Left lobe of liver (tissue), 2 donors: ENCODE results near the gene CCDC68. TPM values are rescaled to one million over a fixed set of nuclear protein-coding genes. Genes with fewer than 3 reads are reported as not detected.
A peak's percentile ranks its signal among the peaks of the same experiment; 100 is the strongest.
"Not testable (repeated sequence)": the region's sequence is repeated elsewhere in the genome, so short reads cannot be mapped to it uniquely, and the experiment has no call there.

ENCODE experiments used
- ATAC-seq: fragments of 200-7000 bp; cut with Tn5 transposase; one replicate; pipeline ENCODE4 v1.9.1; 2020; ENCODE audit warnings: mild to moderate bottlenecking, moderate library complexity
- DNase-seq: peaks from one replicate; pipeline ENCODE4 v3.0.0-alpha.2; 2020; ENCODE audit warnings: low spot score
- total RNA-seq: library from RNA; stranded (reverse); gene quantifications from one replicate; pipeline ENCODE4 v1.2.1, GENCODE V29; 2021
- donor health status: DM: no; HTN: no; CAD: no; lungs with moderate emphysema.
- donor health status: DM: no; HTN: yes; CAD: no.

CCDC68 gene
- total RNA-seq, 1 donor from 2014 or later = 4.6 TPM

- ATAC-seq = peak; percentile 40
Measured at GRCh38 chr18:54878659-54879358, 80.5 kb downstream of the CCDC68 start.

GRCh38 chr18:54878159-54878622 lies 81.1 kb downstream of the CCDC68 start:
- DNase-seq (no peak), ATAC-seq (no peak)

More at GRCh38 chr18:54878659-54879358, 80.5 kb downstream of the CCDC68 start:
- DNase-seq = no peak

- ATAC-seq = no peak
- no peak for DNase-seq
Measured at GRCh38 chr18:54877076-54877475, 82.2 kb downstream of the CCDC68 start.

GRCh38 chr18:54875063-54875462 lies 84.2 kb downstream of the CCDC68 start:
- no peak for DNase-seq
- ATAC-seq = peak; percentile 54

- peak; percentile 98 for ATAC-seq
- peak; percentile 72 for DNase-seq
Measured at GRCh38 chr18:54873884-54874255, 85.4 kb downstream of the CCDC68 start.

GRCh38 chr18:54872681-54873080 lies 86.6 kb downstream of the CCDC68 start:
- no peak for DNase-seq
- no peak for ATAC-seq

- ATAC-seq (no peak), DNase-seq (no peak)
Measured at GRCh38 chr18:54871231-54871630, 88.0 kb downstream of the CCDC68 start.

GRCh38 chr18:54867131-54867530 lies 92.1 kb downstream of the CCDC68 start:
- no peak for DNase-seq
- no peak for ATAC-seq

- ATAC-seq (no peak), DNase-seq (no peak)
Measured at GRCh38 chr18:54860941-54861340, 98.3 kb downstream of the CCDC68 start.

GRCh38 chr18:54859667-54860421 lies 99.4 kb downstream of the CCDC68 start:
- ATAC-seq (no peak), DNase-seq (no peak)

GRCh38 chr18:54857499-54857898 lies 101.8 kb downstream of the CCDC68 start:
- ATAC-seq (no peak), DNase-seq (no peak)

GRCh38 chr18:54856105-54856646 lies 103.1 kb downstream of the CCDC68 start:
- no peak for ATAC-seq
- no peak for DNase-seq

- DNase-seq, ATAC-seq: not testable (repeated sequence)
Measured at GRCh38 chr18:54855050-54855449, 104.2 kb downstream of the CCDC68 start.

GRCh38 chr18:54852780-54853675 lies 106.2 kb downstream of the CCDC68 start:
- DNase-seq (no peak), ATAC-seq (no peak)

Other genes with a start within 250 kb of the CCDC68 start
- gene RAB27B, start 131.0 kb downstream of the CCDC68 start, total RNA-seq = 1.0 TPM